Effector CD4-positive, alpha-beta T cell (primary cell): ENCODE data around the gene RHOBTB1.

Experiments used
- DNase-seq: peaks from one replicate; pipeline ENCODE4 v3.0.0-alpha.2; 2020

RHOBTB1 gene

GRCh38 chr10:60964257-60965235 is 20.6 kb upstream of the RHOBTB1 start:
- DNase-seq, result peak; percentile 20

GRCh38 chr10:60963441-60964256 is 19.7 kb upstream of the RHOBTB1 start:
- DNase-seq, result no peak

- no peak for DNase-seq
Measured at GRCh38 chr10:60962946-60963345, 19.0 kb upstream of the RHOBTB1 start.

GRCh38 chr10:60960913-60961312 is 16.9 kb upstream of the RHOBTB1 start:
- no peak for DNase-seq

- DNase-seq, result no peak
Measured at GRCh38 chr10:60960031-60960430, 16.0 kb upstream of the RHOBTB1 start.

- DNase-seq, result no peak
Measured at GRCh38 chr10:60958892-60959601, 15.1 kb upstream of the RHOBTB1 start.

- no peak for DNase-seq
Measured at GRCh38 chr10:60957667-60958221, 13.8 kb upstream of the RHOBTB1 start.

GRCh38 chr10:60955957-60956425 is 12.0 kb upstream of the RHOBTB1 start:
- no peak for DNase-seq

- no peak for DNase-seq
Measured at GRCh38 chr10:60955316-60955715, 11.3 kb upstream of the RHOBTB1 start.

GRCh38 chr10:60954035-60954434 is 10.1 kb upstream of the RHOBTB1 start:
- DNase-seq, result no peak

- no peak for DNase-seq
Measured at GRCh38 chr10:60953420-60953819, 9.4 kb upstream of the RHOBTB1 start.

- no peak for DNase-seq
Measured at GRCh38 chr10:60952846-60953220, 8.8 kb upstream of the RHOBTB1 start.

GRCh38 chr10:60952067-60952845 is 8.3 kb upstream of the RHOBTB1 start:
- DNase-seq, result no peak

- DNase-seq, result no peak
Measured at GRCh38 chr10:60951272-60951724, 7.3 kb upstream of the RHOBTB1 start.

GRCh38 chr10:60950300-60950699 is 6.3 kb upstream of the RHOBTB1 start:
- no peak for DNase-seq

- no peak for DNase-seq
Measured at GRCh38 chr10:60948851-60949250, 4.9 kb upstream of the RHOBTB1 start.

GRCh38 chr10:60944910-60945297 is 919 bp upstream of the RHOBTB1 start:
- no peak for DNase-seq

- no peak for DNase-seq
Measured at GRCh38 chr10:60943316-60944057, 498 bp downstream of the RHOBTB1 start.

GRCh38 chr10:60942788-60943315 is 1.1 kb downstream of the RHOBTB1 start:
- no peak for DNase-seq

GRCh38 chr10:60942134-60942787 is 1.7 kb downstream of the RHOBTB1 start:
- no peak for DNase-seq
